ENCODE data around the gene FBXL2.
A peak's percentile ranks its signal among the peaks of the same experiment; 100 is the strongest.

Gene FBXL2, protein sequence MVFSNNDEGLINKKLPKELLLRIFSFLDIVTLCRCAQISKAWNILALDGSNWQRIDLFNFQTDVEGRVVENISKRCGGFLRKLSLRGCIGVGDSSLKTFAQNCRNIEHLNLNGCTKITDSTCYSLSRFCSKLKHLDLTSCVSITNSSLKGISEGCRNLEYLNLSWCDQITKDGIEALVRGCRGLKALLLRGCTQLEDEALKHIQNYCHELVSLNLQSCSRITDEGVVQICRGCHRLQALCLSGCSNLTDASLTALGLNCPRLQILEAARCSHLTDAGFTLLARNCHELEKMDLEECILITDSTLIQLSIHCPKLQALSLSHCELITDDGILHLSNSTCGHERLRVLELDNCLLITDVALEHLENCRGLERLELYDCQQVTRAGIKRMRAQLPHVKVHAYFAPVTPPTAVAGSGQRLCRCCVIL

DNA sequence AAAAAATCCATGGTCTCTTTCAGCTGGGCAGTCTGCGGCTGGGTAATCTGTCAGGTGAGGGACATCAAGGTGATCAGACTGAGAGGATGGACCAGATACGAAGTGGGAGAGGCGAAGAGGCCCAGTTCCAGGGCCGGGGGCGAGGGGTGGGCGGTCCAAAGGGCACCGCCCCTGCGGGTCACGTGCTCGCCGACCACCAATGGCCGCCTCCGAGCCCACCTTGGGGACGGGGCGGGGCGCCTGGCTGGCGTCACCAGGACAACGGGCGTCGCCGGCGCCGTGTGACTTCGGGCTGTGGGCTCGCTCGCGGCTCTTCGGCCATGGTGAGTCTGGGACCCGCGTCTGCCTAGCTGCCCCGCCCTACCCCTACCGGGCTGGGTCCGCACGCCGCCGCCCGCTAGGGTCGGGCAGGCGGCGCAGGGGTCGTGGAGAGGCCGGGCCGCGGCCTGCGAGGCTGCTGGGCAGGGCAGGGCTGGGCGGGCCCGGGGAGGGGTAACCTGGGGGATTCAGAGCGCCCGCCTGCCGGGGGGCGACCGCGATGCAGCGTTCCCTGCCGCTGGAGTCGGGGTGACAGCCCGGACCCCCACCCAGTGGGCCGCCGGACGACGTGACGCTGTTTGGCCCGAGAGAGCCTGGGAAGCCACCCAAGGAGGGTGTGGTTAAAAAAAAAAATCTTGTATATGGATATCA is at the start of gene FBXL2:
TSS of gene FBXL2 (plus strand) at position 250 of the 690 bp plus-strand sequence. CDS start at position 321, 71 bp downstream.
- peak in 1 of 3 experiments; percentile 32 for DNase-seq (ENCODE audit: low read depth in 3 of 3)

DNA sequence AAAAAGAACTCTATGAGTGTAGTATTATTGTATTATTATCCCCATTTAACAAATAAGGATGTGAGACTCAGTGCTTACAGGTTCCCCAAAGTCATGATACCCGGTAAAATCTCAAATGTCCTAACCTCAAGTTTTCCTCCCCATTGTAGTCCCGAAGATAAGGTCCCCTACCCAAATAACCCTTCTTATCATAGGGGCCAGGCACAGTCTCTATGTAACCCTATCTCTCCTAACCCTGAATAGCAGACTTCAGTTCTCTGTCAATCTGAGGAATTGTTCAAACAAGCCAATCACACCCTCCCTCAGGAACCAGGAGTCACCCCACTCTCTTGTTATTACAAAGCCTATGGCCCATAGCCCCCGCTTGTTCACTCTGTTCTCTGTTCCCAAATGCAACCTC is 48.2 kb upstream of the FBXL2 start:
- no peak for DNase-seq (ENCODE audit: low read depth in 3 of 3)

DNA sequence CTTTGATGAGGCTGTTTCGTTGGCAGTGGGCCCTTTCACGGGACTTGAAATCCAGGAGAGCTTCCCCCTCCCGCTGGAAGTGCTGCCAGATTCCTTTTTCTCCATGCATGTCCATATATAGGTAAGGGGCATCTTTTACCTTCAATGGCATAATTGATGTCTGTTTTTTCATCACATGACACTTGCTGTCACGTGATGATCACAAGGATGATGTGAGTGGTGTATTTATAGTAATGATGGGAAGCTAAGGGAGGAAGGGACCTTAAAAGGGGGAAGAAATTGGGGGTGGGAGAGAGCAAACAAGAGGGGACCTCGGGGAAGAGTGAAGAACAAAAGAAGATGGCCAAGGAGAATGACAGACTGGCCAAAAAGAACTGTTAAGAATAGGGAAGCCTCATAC is 47.3 kb upstream of the FBXL2 start:
- no peak for DNase-seq (ENCODE audit: low read depth in 3 of 3)

DNA sequence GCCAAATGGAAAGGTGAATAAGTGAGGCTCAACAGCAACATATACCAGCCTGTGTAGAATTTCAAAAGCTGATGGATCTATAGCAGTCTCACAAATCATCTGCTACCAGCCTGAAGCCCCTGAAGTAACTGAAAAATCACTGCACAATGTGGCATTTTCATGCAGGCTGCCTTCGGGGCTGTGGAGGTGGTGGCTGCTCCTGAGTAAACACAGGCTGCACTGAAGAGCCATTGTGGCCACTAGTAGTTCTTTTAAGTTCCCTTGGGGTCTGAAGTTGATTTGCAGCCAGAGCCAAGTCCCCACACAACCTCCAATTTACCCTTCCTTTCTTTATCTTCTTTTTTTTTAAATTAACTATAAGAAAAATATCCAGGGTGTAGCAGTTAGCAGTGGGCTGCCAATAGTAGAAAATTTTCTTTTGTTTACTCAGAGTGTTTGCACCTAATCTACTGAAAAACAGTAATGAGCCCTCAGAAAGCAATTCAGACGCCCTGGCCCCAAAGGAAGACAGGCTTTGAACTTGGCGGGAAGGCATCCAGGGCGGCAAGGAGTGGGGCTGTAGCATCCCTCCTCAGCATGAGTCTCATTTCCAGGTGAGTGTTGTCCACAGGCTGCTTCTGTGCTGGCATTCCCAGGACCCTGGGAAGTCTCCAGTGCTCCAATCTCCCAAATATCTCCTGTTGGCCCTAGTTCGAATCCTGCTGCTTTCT is 45.3 kb upstream of the FBXL2 start:
- DNase-seq (ENCODE audit: low read depth in 3 of 3), result no peak

DNA sequence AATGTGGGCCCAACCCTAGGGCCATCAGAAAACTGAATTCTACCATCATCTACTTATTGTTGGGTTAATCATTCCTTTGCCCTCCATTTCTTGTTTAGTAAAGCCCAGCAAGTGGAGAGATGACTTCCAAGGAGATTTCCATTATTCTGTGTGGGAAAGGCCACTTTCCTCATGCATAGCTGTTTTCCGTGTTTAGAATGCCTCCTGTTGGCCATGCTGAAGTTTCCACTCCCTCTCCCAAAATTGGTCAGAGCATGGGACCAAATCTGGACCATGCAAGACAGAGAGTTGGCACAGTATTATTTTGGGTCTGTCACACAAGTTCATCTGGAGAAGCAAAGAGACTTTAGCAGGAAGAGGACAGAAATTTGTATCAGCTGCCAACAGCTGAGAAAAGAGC is 43.4 kb upstream of the FBXL2 start:
- no peak for DNase-seq (ENCODE audit: low read depth in 3 of 3)

DNA sequence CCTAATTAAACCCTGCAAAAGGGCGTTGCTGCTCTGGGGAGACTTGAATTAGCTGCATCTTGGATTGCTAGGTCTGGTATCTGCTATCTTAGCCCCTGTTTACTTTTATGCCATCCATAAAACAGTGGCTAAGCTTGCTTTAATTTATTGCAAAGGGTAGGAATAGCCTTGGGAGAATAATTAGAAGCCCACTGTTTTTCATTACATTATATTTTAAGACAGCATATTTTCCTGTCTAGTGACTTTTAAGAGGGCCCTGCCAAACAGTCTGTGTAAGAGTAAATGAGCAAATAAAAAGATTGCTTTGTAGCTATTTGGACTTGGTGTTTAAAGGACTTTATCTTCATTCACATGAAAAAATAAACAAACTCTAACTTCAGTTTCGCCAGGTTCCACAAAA is 41.2 kb upstream of the FBXL2 start:
- DNase-seq (ENCODE audit: low read depth in 3 of 3), result no peak

DNA sequence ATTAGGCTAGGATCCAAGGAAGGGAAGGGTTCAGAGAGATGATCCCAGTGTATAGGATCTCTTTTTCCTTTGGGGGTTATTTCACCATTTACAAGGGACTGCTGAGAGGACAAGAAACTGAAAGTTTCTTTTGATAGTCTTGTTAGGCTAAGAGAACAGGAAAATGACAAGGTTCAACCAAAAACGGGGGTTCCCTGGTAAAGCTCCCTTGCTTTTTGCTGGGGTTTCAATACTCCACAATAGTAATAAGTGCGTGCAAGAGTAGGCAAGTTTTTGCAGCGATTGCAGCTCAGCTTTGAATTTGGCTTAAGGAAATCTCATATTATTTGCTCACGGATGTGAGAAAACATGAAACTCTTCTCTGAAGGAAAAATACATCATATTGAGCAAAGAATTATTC is 39.8 kb upstream of the FBXL2 start:
- DNase-seq (ENCODE audit: low read depth in 3 of 3), result no peak

DNA sequence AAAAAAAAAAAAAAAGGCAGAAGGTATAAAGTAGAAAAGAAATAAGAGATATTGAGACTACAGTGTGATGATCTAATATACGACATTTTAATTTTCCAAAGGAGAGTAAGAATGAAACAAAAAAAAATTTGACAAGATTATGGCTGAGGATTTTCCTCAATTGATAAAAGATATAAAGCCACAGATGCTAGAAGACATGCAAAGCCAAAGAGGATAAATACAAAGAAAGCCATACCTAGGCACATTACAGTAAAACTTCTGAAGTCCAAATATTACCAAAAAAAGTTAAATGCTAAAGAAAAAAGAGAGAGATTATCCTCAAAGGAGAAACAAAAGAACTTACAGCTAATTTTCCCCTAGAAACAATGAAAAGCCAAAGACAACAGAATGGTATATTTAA is 38.3 kb upstream of the FBXL2 start:
- DNase-seq (ENCODE audit: low read depth in 3 of 3), result no peak

DNA sequence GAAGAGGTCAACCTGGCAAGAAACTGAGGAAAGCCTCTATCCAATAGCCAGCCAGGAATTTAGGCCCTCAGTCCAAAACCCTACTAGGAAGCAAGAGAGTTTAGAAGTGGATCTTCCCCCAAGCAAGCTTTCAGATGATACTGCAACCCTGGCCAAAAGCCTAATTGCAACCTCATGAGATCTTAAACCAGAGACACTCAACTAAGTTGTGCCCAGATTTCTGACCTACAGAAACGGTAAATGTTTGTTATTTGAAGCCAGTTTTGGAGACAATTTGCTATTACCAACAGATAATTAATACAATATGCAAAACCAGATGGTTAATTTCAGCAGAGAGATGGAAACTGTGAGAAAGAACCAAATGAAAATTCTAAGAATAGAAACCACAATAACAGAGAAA is 37.0 kb upstream of the FBXL2 start:
- DNase-seq (ENCODE audit: low read depth in 3 of 3), result no peak

DNA sequence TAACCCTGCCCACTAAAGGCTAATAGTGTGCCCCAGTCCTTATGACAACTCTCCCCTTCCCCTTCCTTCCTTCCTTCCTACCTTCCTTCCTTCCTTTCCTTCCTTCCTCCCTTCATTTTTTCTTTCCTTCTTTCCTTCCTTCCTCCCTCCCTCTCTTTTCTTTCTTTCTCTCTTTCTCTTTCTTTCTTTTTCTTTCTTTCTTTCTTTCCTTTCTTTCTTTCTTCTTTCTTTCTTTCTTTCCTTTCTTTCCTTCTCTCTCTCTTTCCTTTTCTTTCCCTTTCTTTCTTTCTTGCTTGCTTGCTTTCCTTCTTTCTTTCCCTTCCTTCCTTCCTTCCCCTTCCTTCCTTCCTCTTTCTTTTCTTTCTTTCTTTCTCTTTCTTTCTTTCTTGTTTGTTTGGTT is 30.5 kb upstream of the FBXL2 start:
- DNase-seq (ENCODE audit: low read depth in 3 of 3), result no peak

DNA sequence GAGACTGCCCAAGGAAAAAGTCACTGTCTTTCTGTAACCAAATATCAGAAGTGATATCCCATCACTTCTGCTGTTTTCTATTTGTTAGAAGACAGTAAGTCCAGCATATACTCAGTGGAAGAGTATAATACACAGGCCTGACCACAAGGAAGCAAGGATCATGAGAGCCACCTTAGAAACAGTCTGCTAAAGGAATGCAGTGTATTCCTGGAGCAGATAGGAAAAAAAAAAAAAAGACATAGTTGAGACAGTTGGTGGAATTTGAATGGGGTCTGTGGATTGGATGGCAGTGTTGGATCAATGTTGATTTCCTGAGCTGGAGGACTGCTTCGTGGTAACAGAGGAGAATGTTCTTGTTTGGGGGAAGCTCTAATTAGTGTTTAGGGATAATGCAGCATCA is 26.5 kb upstream of the FBXL2 start:
- no peak for DNase-seq (ENCODE audit: low read depth in 3 of 3)

DNA sequence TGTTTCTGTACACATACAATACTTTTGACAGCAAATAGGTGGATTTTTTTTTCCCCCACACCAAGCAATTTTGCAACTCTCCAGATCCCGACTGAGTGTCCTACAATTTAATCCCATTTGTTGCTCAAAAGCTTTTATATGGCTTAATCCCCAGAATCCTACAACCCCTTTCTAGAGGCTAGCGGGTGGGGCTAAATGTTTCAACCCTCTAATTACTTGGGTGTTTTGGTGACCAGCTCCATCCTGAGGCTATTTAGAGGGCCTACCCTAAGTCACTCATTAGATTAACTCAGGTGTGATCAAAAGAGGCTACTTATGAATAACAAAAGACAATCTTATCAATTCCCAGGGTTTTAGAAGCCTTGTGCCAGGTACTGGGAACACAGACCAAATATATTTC is 21.0 kb upstream of the FBXL2 start:
- no peak for DNase-seq (ENCODE audit: low read depth in 3 of 3)

DNA sequence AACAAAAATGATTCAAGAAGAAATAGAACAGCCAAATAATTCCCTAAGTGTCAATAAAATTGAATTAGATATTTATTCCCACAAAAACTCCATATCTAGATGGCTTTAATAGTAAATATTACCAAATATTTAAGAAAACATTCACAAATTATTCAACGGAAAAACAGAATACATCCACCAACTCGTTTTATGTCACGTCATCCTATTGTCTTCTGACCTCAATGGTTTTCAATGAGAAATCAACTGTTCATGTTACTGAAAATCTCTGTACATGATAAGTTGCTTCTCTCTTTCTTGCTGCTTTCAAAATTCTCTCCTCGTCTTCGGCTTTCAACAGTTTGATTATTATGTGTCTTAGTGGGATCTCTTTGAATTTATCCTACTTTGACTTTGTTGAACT is 17.1 kb upstream of the FBXL2 start:
- DNase-seq (ENCODE audit: low read depth in 3 of 3), result no peak

DNA sequence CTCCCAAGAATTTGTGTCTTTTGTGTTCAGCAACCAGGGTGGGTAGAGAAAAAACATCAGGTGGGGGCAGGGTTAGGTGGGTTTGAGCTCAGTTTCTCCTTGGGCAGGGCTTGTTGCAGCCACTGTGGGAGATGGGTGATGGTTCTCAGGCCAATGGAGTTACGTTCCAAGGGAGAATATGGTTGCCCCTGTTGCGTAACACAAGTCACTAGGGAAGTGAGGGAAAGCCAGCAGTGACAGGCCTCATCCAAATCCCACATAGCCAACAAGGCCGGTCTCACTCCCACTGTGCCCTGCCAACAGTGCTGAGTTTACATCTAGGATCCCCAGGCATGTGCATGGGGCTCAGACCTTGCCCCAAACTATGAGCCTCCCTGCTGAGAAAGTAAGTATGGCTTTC is 7.9 kb upstream of the FBXL2 start:
- DNase-seq (ENCODE audit: low read depth in 3 of 3), result no peak

DNA sequence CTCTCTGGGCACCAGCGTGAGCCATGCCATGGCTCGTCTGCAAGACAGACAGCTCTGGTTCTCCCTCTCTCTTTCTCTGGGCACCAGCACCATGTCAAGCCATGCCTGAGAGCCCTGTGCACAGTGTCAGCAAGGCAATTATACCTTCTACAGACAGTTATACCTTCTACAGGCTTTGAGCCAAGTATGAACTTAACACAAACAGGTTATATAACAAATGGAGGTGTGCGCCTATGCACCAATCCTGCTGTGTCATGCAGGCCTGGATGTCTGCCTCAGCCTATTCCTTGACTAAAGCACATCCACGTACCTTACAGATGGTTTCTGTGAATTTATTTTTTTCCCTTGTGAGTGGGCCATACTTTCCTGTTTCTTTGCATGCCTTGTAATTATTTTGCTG is 5.9 kb upstream of the FBXL2 start:
- no peak for DNase-seq (ENCODE audit: low read depth in 3 of 3)

DNA sequence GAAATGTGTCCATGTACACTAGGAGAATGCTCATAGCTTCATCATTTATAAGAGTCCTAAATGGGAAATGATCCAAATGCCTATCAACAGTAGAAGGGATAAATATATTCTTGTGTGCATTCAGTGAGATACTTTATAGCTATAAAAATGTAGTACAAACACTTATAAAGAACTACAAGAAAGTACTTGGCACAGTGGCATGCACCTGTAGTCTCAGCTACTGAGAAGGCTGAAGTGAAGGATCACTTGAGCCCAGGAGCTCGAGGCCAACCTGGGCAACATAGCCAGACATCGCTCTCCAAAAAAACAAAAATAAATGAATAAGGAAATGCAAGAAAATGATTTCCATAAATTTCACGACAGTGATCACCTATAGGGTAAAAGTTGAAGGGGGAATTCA is 3.6 kb upstream of the FBXL2 start:
- DNase-seq (ENCODE audit: low read depth in 3 of 3), result no peak

DNA sequence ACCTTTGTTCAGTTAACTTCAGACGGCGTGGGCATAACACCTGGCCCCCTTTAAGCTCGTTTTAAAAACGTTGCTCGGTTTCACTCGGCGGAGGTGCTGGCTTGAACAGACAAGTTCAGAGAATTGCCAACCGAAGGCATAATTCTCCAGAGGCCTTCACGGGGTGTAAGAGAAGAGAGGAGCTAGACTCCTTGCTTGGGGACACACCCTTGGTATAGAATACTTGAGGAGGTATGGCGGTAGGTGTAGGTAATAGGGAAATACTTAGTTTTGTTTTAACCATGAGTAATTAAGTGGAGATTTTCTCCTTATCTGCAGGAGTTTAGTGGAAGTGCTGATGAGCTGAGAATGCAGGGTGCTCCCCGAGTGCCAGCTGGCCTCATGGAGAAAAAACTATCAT is 921 bp downstream of the FBXL2 start:
- no peak for DNase-seq (ENCODE audit: low read depth in 3 of 3)

DNA sequence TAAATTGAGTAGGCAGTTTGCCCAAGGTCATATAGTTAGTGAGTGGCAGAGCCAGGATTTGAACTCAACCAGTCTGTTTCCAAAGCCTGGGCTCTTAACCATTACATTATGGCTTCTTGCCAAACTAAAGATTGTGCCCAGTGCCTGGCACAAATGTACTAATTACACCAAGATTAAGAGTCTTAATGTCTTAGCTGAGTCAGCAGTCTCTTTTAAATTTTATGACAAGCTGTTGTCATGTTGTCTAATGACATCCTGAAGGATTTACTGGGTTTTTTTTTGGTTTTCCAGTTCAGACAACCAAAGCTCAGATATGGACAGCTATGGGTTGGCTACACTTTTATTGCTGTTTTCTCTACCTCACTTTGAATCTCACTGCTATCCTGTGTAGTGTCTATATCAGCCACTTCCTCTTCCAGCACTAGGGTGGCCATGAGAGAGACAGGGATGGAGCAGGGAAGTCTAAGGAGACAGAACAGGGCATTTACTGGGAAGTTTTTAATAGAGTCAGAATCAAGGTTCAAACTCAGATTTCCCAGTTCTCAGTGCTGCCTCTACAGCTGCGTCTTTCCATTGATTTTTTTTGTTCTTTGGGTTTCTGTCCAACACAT is 10.5 kb downstream of the FBXL2 start:
- DNase-seq (ENCODE audit: low read depth in 3 of 3), result no peak

DNA sequence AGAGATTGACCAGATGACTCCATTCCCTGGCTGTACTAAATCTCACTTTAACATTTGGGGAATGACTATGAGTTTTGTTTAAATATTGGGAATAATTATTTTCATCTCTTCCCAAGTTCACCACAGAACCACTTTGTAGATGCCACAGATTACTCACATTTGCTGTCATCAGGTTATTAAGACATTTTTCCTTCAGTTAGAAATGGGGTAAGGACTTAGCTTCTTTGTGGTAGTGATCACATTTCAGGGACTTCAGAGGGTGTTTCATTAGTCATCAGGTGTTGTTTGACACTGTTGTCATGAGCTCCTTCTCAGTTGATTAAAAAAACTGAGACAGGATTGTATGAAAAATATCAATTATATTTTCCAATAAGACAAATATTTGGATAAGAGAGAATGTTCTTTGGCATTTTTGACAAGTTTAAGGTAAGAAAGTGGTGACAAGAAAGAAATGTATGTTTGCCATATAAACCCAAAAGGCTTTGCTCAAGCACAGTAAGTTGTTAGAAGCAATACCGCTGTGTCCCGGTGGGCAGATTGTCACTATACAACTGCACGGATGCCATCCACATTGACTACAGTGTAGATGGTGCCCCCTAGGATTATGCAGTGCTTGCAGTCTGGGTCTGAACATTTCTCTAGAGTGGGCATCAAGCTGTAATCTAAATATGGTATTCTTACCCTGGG is 22.3 kb downstream of the FBXL2 start:
- DNase-seq (ENCODE audit: low read depth in 3 of 3), result no peak

DNA sequence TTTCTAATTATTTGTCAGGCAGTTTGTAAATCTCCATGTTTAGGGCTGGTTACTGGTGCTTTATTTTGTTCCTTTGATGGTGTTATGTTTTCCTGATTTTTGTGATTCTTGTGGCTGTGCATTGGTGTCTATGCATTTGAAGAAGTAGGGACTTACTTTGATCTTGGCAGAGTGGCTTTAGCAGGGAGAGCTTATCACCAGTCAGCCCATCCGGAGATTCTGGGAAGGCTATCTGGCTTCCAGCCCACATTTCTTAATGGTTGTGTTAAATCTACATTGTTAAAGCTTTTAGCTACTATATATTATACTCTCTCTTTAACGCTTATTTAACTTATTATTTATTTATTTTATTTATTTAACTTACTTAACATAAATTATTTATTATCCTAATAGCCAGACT is 35.1 kb downstream of the FBXL2 start:
- DNase-seq (ENCODE audit: low read depth in 3 of 3), result no peak

DNA sequence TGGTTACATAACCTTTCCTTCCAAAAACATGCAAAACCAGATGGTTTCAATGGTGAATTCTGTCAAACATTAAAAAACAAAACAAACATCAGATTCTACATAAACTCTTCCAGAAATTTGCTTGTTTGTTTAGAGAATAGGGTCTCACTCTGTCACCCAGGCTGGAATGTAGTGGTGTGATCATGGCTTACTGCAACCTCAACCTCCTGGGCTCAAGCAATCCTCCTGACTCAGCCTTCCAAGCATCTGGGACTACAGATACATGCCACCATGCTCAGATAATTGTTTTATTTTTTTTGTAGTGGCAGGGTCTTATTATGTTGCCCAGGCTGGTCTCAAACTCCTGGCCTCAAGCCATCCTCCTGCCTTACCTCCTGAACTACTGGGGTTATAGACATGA is 36.1 kb downstream of the FBXL2 start:
- no peak for DNase-seq (ENCODE audit: low read depth in 3 of 3)

DNA sequence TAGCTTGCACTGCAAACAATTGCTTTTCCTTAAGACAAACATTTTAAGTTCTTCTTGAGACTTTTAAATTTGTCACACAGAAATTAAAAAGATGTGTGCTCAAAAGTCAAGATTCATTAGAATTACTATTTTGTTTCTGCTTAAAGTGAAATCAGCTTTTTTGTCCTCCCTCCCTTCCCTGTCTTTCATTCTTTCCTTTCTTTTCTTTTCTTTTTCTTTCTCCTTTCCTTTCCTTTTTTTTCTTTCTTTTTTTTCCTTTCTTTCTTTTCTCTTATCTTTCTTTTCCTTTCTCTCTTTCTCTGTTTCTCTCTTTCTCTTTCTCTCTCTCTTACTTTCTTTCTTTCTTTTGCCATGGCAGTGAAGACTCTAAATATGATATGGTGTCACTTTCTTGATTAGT is 37.8 kb downstream of the FBXL2 start:
- DNase-seq (ENCODE audit: low read depth in 3 of 3), result no peak
